ENCODE results near the gene EEFSEC.

DNA sequence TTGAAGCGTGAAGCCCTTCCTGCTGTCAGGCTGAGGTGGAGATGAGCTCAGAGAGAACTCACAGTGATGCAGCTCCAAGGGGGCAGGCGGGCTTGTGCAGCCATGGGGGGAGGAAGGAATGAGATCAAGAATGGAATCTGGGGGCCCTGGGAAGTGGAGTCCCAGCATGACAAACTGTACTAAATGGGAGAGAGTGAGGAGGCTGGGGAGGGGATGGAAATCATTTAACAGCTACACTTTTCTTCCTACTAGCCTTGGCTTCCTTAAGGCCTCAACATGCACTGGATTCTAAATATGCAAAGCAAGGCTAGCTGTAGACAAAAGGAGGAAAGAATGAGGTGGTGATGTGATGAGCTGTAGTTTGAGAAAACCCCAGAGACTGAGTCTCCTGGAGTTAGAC, 133.9 kb downstream of the EEFSEC start:
- no peak for TF ChIP-seq CTCF (IDR thresholded peaks at IDR 0.05)
- TF ChIP-seq POLR2A (IDR thresholded peaks at IDR 0.05): no peak
